Skeletal muscle satellite cell (primary cell): ENCODE measurements around the gene GATA5.
"Not testable (repeated sequence)": the region's sequence is repeated elsewhere in the genome, so short reads cannot be mapped to it uniquely, and the experiment has no call there.

Experiments
- H3K27me3 ChIP-seq: 2 replicates; pipeline ENCODE4 v1.7.0; 2013; ENCODE audit warnings: low read length; ENCODE audit not compliant: control insufficient read depth, insufficient read depth
- H3K36me3 ChIP-seq: 2 replicates; pipeline ENCODE4 v1.7.0; 2013; ENCODE audit warnings: mild to moderate bottlenecking, control low read depth, low read length; ENCODE audit not compliant: insufficient read depth
- H3K4me1 ChIP-seq: 2 replicates; pipeline ENCODE4 v1.7.0; 2013; ENCODE audit warnings: low read length; ENCODE audit not compliant: control insufficient read depth, insufficient read depth
- H3K4me2 ChIP-seq: 2 replicates; pipeline ENCODE4 v1.7.0; 2013; ENCODE audit warnings: mild to moderate bottlenecking, low read length
- H3K4me3 ChIP-seq: 2 replicates; pipeline ENCODE4 v1.7.0; 2013; ENCODE audit warnings: low read length
- H3K9ac ChIP-seq: 2 replicates; pipeline ENCODE4 v1.7.0; 2013; ENCODE audit warnings: mild to moderate bottlenecking, low read depth, low read length, moderate library complexity
- H3K9me3 ChIP-seq: replicated peaks from 2 replicates; pipeline ENCODE4 v1.7.0; 2013; ENCODE audit warnings: mild to moderate bottlenecking, control low read depth, low read length

Gene GATA5

DNA sequence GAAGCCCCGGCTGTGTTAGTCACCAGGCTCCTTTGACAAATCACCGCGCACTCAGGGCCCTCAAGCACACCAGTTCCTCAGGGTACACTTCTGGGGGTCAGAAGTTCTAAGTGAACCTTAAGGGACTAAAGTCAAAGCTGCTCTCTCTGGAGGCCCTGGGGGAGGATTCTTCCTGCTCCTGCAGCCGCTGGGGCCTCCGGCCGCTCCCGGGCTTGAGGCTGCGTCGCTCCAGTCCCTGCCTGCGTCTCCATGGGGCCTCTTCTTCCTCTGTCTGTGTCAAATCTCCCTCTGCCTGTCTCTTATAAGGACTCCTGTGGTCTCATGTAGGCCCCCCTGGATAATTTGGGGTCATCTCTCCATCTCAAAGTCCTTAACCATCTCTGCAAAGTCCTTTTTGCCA lies 18.1 kb upstream of the GATA5 start:
- H3K9me3 ChIP-seq = no peaks in the 10 kb centered on the region
- no peaks in the 10 kb centered on the region for H3K4me1 ChIP-seq
- no peak overlapping the region for H3K4me3 ChIP-seq
- peaks cover 32% of the 10 kb centered on the region for H3K27me3 ChIP-seq
- H3K36me3 ChIP-seq = no peaks in the 10 kb centered on the region
- H3K9ac ChIP-seq = no peak overlapping the region
- no peak overlapping the region for H3K4me2 ChIP-seq

DNA sequence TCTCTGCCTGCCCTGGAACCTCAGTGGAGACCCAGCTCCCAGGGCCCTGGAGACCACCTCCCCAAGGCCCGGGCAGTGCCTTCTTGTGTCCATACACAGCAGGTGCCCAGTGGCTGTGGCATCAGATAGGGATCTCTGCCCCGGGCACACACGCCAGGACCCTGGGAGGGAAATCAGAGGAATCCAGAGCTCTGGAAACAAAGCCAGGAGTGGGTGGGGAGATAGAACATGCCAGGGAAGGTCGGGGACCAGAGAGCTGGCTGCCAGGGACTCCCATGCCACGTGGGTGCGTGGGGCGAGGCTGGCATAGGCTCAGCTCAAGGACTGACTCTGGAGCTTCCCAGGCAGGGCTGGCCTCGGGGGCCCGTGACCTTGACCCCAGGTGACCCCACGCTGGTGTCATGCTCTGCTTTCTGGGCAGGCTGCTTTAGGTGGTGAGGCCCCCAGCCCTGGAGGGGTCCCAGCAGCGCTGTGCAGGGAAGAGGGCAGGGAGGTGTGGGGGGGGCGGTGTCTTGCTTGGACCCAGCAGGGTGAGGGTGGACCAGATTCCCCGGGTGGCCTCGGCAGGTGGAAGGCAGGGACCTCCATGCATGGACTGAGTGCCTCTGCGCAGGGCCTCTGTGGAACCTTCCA lies 17.6 kb upstream of the GATA5 start:
- Histone ChIP-seq H3K4me1 (no peaks in the 10 kb centered on the region), H3K9ac (no peak overlapping the region), H3K4me3 (no peak overlapping the region), H3K4me2 (no peak overlapping the region), H3K9me3 (no peaks in the 10 kb centered on the region), H3K36me3 (no peaks in the 10 kb centered on the region), H3K27me3 (peaks cover 36% of the 10 kb centered on the region)

DNA sequence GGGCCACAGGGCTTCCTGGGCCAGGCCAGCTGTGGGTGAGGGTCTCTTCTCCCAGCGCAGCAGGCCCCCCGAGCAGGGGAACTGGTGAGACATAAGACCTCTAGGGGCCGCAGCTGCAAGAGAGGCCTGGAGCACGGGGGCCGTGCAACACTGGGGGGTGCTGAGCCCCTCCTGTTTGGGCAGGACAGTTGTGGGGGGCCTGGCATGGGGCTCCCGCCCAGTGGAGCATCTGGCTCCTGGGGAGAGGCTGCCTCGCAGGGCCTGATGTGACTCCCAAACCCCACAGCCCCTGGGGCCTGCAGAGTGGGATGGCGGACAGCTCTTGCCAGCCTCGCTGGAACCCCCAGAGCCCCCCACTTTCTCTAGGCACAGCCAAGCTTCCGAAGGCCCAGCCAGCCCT lies 16.9 kb upstream of the GATA5 start:
- H3K9me3 ChIP-seq = no peaks in the 10 kb centered on the region
- no peak overlapping the region for H3K4me3 ChIP-seq
- no peaks in the 10 kb centered on the region for H3K36me3 ChIP-seq
- H3K9ac ChIP-seq = no peak overlapping the region
- peaks cover 43% of the 10 kb centered on the region for H3K27me3 ChIP-seq
- H3K4me1 ChIP-seq = no peaks in the 10 kb centered on the region
- H3K4me2 ChIP-seq = no peak overlapping the region

DNA sequence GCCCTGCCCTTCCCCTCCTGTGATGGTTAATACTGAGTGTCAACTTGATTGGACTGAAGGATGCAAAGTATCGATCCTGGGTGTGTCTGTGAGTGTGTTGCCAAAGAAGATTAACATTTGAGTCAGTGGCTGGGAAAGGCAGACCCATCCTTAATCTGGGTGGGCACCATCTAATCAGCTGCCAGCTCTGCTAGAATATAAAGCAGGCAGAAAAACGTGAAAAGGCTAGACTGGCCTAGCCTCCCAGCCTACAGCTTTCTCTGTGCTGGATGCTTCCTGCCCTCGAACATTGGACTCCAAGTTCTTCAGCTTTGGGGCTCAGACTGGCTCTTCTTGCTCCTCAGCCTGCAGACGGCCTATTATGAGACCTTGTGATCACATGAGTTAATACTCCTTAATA lies 15.0 kb upstream of the GATA5 start:
- not testable (repeated sequence) for H3K9me3 ChIP-seq, H3K9ac ChIP-seq, H3K36me3 ChIP-seq, H3K4me2 ChIP-seq, H3K4me3 ChIP-seq, H3K4me1 ChIP-seq
- H3K27me3 ChIP-seq = peaks cover 61% of the 10 kb centered on the region

DNA sequence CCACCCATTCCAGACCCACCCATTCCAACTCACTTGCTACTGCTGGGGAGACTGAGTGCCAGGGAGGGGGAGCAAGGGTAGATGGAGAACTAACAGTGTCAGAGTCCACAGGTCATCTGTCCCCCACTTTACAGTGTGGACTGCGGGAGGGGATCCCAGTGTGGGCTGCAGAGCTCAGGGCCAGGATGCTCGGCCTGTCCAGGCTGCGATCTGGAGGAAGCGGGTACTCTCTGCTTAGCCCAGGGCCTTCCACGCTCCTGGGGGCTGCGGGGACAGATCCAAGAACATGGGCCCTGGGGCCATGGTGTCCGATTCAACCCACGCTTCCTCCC lies 14.1 kb upstream of the GATA5 start:
- no peaks in the 10 kb centered on the region for H3K4me1 ChIP-seq
- H3K9ac ChIP-seq = no peak overlapping the region
- H3K9me3 ChIP-seq = no peaks in the 10 kb centered on the region
- no peaks in the 10 kb centered on the region for H3K36me3 ChIP-seq
- H3K4me2 ChIP-seq = no peak overlapping the region
- peaks cover 63% of the 10 kb centered on the region for H3K27me3 ChIP-seq
- no peak overlapping the region for H3K4me3 ChIP-seq

DNA sequence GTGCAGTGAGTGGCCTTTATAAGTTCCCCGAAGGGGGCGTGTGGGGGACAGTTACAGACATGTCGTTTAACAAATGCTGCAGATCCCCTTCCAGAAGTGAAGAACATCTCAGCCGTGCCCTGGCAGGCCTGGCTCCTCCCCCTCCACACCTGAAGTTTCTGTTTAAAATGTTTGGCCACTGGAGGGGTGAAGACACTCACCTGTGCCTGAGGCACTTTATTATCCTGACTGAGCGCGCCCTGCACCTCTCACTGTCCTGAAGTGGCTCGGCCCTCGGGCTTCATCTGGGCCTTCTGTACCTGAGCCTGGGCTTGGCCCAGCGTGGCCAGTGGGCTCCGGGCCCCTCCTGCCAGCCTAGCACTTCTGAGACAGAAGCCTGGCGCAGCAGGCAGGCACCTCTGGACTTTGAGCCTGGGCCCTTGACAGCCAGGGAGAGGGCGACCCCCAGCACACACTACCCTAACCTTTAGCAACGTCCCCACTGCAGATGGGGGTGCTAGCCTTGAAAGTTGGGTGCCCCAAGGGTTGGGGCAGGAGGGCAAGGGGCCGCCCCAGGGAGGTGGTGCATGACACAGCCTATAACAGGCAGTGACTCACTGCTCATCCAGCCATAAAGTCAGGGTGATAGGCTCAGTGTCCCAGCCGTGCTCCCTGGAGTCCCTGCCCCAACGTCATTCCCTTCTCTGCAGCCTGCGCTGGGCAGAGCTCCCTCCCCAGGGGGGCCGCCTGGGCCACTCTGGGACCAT lies 13.6 kb upstream of the GATA5 start:
- Histone ChIP-seq H3K9ac (no peak overlapping the region), H3K27me3 (peaks cover 63% of the 10 kb centered on the region), H3K4me2 (no peak overlapping the region), H3K9me3 (no peaks in the 10 kb centered on the region), H3K36me3 (no peaks in the 10 kb centered on the region), H3K4me3 (no peak overlapping the region), H3K4me1 (no peaks in the 10 kb centered on the region)

DNA sequence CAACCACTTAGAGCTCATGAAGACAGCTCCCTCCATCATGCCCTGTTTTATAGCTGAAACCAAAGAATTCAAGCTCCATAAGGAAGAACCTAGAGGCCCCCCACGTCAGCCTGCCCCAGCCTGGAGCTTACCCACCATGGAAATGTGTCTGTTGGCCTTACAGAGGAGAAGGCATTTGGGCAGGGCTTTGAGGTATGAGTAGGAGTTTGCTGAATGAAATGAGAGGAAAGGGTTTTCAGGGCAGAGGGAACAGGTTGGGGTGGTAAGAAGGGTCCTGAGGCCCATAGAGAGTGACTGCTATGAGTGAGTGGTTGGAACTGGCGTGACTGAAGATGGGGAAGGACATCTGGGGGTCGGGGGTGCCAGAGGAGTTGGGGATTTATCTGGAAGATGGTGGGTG lies 12.7 kb upstream of the GATA5 start:
- peaks cover 67% of the 10 kb centered on the region for H3K27me3 ChIP-seq
- no peaks in the 10 kb centered on the region for H3K36me3 ChIP-seq
- H3K4me3 ChIP-seq = no peak overlapping the region
- H3K9me3 ChIP-seq = no peaks in the 10 kb centered on the region
- no peak overlapping the region for H3K9ac ChIP-seq
- no peaks in the 10 kb centered on the region for H3K4me1 ChIP-seq
- no peak overlapping the region for H3K4me2 ChIP-seq

DNA sequence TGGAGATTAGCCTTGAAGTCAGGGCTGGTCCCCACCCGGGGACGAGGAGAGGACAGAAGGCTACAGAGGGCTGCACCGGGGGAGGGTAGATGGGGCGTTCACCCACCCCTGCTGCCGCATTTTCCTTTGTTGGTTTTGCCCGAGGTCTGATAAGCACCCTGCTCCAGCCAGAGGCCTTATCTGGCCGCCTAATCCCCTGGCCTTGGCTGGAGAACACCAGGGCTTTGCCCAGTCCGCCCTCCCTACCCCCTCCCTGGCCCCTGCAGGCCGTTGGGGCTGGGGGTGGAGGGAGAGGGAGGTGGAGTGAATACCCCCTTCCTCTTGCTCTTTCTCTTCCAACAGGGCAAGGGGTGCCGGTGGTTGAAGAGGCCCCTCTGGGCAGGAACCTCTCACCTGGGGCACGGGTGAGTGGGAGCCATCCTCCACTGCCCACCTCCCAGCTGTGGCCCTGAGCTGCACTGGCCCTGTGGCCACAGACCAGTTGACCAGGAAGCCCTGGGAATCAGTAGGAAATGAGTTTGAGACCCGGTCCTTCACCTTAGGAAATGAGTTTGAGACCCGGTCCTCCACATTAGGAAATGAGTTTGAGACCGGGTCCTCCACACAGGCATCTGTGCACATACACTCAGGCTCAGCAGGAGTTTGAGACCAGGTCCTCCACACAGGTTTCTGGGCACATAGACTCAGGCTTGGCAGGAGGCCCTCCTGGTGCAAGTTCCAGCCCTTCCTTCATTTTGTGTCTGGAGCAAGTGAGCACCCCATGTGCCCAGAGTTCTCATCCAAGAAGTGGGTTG lies 12.0 kb upstream of the GATA5 start:
- Histone ChIP-seq H3K36me3 (no peaks in the 10 kb centered on the region), H3K4me3 (no peak overlapping the region), H3K27me3 (peaks cover 72% of the 10 kb centered on the region), H3K9me3 (no peaks in the 10 kb centered on the region), H3K9ac (no peak overlapping the region), H3K4me2 (no peak overlapping the region), H3K4me1 (no peaks in the 10 kb centered on the region)

DNA sequence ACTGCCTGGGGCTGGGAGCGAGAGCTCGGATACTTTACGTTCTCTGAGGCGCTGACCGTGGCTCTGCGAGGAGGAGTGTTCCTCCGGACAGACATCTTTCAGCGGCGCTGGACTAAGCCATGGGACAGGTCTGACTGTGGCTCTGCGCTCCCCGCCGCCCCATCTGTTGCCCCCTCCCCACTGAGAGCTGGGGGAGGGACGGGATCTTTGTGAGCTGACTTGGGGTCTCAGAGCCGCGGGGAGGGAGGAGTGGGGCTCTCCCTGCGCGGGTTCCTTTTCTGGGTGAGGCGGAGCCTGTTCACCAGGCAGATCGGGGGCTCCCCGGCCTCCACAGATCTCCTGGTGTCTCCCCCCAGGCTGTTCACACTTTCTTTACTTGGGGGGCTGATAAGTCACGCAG lies 11.3 kb upstream of the GATA5 start:
- Histone ChIP-seq H3K4me1 (no peaks in the 10 kb centered on the region), H3K4me3 (no peak overlapping the region), H3K9ac (no peak overlapping the region), H3K4me2 (no peak overlapping the region), H3K27me3 (peaks cover 77% of the 10 kb centered on the region), H3K9me3 (no peaks in the 10 kb centered on the region), H3K36me3 (no peaks in the 10 kb centered on the region)

DNA sequence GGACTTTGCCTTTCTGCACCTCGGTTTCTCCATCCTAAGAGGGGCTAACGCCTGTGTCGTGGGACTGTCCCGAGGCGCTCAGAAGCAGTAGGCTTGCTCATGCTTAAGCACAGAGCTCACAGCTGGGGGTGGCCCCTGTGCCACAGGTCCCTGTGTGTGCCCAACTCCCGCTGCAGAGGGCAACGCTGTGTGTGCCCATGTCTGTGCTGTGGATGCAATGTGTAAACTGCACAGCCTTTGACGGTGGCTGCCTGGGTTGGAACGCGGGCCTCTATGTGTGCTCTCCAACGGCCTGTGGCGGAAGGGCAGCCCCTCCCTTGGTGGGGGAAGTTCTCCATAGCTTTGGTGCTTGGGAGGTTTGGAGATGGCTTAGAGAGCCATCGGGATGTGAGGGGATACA lies 10.7 kb upstream of the GATA5 start:
- Histone ChIP-seq H3K9ac (no peak overlapping the region), H3K27me3 (peaks cover 84% of the 10 kb centered on the region), H3K9me3 (no peaks in the 10 kb centered on the region), H3K4me1 (no peaks in the 10 kb centered on the region), H3K4me3 (no peak overlapping the region), H3K4me2 (no peak overlapping the region), H3K36me3 (no peaks in the 10 kb centered on the region)

DNA sequence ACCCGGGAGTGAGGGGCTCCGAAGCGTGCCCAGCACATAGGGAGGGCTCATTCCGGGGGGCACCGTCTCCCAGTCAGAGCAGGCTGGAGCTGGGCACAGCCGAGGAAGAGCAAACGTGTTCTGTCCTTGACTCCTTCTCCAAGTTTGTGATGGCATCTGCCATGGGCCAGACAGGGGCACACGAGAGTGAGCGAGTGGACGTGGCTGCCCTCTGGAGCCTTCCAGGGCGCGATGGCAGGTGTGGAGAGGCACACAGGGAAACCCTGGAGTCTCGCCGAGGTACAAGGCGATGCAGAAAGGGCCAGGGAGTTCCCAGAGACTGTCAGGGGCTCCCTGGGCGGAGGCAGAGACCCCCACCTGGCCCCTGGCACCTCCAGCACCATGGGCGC lies 9.9 kb upstream of the GATA5 start:
- Histone ChIP-seq H3K36me3 (no peaks in the 10 kb centered on the region), H3K4me2 (no peak overlapping the region), H3K9me3 (no peaks in the 10 kb centered on the region), H3K27me3 (peaks cover 89% of the 10 kb centered on the region), H3K9ac (no peak overlapping the region), H3K4me1 (no peaks in the 10 kb centered on the region), H3K4me3 (no peak overlapping the region)
